ENCODE measurements around the gene SCARF2.

Gene SCARF2

GRCh38 chr22:20419664-20419951 is 18.0 kb downstream of the SCARF2 start:
- TF ChIP-seq SIN3A (IDR thresholded peaks at IDR 0.05; ENCODE audit: borderline replicate concordance, insufficient read depth, low read length): no peak

- TF ChIP-seq POLR2AphosphoS5 (IDR thresholded peaks at IDR 0.05; ENCODE audit: low read depth, low read length): no peak
- TF ChIP-seq FOXP2 (optimal IDR thresholded peaks at IDR 0.05; ENCODE audit: borderline replicate concordance, extremely low read depth, extremely low read length, insufficient read depth): peak; percentile 36
- TF ChIP-seq REST (IDR thresholded peaks at IDR 0.05; ENCODE audit: insufficient read depth in 1 of 2, low read depth in 2 of 2, low read length in 2 of 2): no peak
- TF ChIP-seq SIN3A (IDR thresholded peaks at IDR 0.05; ENCODE audit: borderline replicate concordance, insufficient read depth, low read length): no peak
- no peak for TF ChIP-seq TAF1 (IDR thresholded peaks at IDR 0.05; ENCODE audit: borderline replicate concordance, insufficient read depth, low read length)
These were observed 19.3 kb downstream of the SCARF2 start for GRCh38 chr22:20418211-20418788.

- TF ChIP-seq REST (IDR thresholded peaks at IDR 0.05; ENCODE audit: insufficient read depth in 1 of 2, low read depth in 2 of 2, low read length in 2 of 2) (no peak), SIN3A (IDR thresholded peaks at IDR 0.05; ENCODE audit: borderline replicate concordance, insufficient read depth, low read length) (no peak), FOXP2 (optimal IDR thresholded peaks at IDR 0.05; ENCODE audit: borderline replicate concordance, extremely low read depth, extremely low read length, insufficient read depth) (no peak), POLR2AphosphoS5 (IDR thresholded peaks at IDR 0.05; ENCODE audit: low read depth, low read length) (no peak), TAF1 (IDR thresholded peaks at IDR 0.05; ENCODE audit: borderline replicate concordance, insufficient read depth, low read length) (no peak)
These were observed 23.2 kb downstream of the SCARF2 start for GRCh38 chr22:20414450-20414849.

GRCh38 chr22:20414059-20414440 is 23.6 kb downstream of the SCARF2 start:
- no peak for TF ChIP-seq TAF1 (IDR thresholded peaks at IDR 0.05; ENCODE audit: borderline replicate concordance, insufficient read depth, low read length)
- no peak for TF ChIP-seq REST (IDR thresholded peaks at IDR 0.05; ENCODE audit: insufficient read depth in 1 of 2, low read depth in 2 of 2, low read length in 2 of 2)
- TF ChIP-seq FOXP2 (optimal IDR thresholded peaks at IDR 0.05; ENCODE audit: borderline replicate concordance, extremely low read depth, extremely low read length, insufficient read depth): no peak
- no peak for TF ChIP-seq SIN3A (IDR thresholded peaks at IDR 0.05; ENCODE audit: borderline replicate concordance, insufficient read depth, low read length)
- TF ChIP-seq POLR2AphosphoS5 (IDR thresholded peaks at IDR 0.05; ENCODE audit: low read depth, low read length): no peak

- TF ChIP-seq TAF1 (IDR thresholded peaks at IDR 0.05; ENCODE audit: borderline replicate concordance, insufficient read depth, low read length): no peak
- no peak for TF ChIP-seq REST (IDR thresholded peaks at IDR 0.05; ENCODE audit: insufficient read depth in 1 of 2, low read depth in 2 of 2, low read length in 2 of 2)
- no peak for TF ChIP-seq POLR2AphosphoS5 (IDR thresholded peaks at IDR 0.05; ENCODE audit: low read depth, low read length)
- no peak for TF ChIP-seq SIN3A (IDR thresholded peaks at IDR 0.05; ENCODE audit: borderline replicate concordance, insufficient read depth, low read length)
- TF ChIP-seq FOXP2 (optimal IDR thresholded peaks at IDR 0.05; ENCODE audit: borderline replicate concordance, extremely low read depth, extremely low read length, insufficient read depth): no peak
These were observed 24.2 kb downstream of the SCARF2 start for GRCh38 chr22:20413217-20414058.
